PC-3 (cell line): ENCODE measurements around the gene TMEM86B. TPM values are rescaled to one million over a fixed set of nuclear protein-coding genes. Genes with fewer than 3 reads are reported as not detected.

Experiments
- ATAC-seq: fragments of 200-7000 bp; cut with Tn5 transposase; 2 replicates; pipeline ENCODE4 v1.9.1; 2020; ENCODE audit warnings: mild to moderate bottlenecking, moderate library complexity
- Bru-seq: library from RNA; stranded (reverse); fragments of 400-500 nt; gene quantifications from one replicate; lab custom pipeline; 2021; lab: Mats Ljungman, UMichigan
- BruChase-seq, 2 experiments: library from RNA; stranded (reverse); fragments of 400-500 nt; gene quantifications; one replicate each; lab custom pipeline; 2021; lab: Mats Ljungman, UMichigan
- BruUV-seq: library from RNA; stranded (reverse); fragments of 400-500 nt; replicated peaks from 2 replicates; lab custom pipeline; 2021; lab: Mats Ljungman, UMichigan
- CTCF ChIA-PET: fragments of 300-600 bp; sonication (Branson Sonifier 250); formaldehyde crosslinking; loops from one replicate; lab custom pipeline; 2022; ENCODE audit warnings: antibody characterized with exemption; lab: Charles Lee
- POLR2A ChIA-PET: fragments of 300-600 bp; sonication (Branson Sonifier 250); formaldehyde crosslinking; loops from one replicate; lab custom pipeline; 2022; ENCODE audit warnings: antibody characterized with exemption; ENCODE audit not compliant: unreplicated experiment; lab: Charles Lee
- DNase-seq: peaks from one replicate; pipeline ENCODE4 v3.0.0-alpha.2; 2015
- H2AFZ ChIP-seq: fragments of 300-600 bp; sonication (generic); 2 replicates; pipeline ENCODE4 v1.6.0; 2016; ENCODE audit warnings: antibody characterized with exemption, low read length
- H3F3A ChIP-seq: fragments of 300-600 bp; sonication (generic); one replicate; pipeline ENCODE4 v1.6.0; 2017; ENCODE audit warnings: antibody characterized with exemption, low read length, control low read depth, mild to moderate bottlenecking; ENCODE audit not compliant: unreplicated experiment
- H3K27ac ChIP-seq: fragments of 300-600 bp; sonication (generic); 2 replicates; pipeline ENCODE4 v1.5.1; 2016; ENCODE audit warnings: mild to moderate bottlenecking, low read length
- H3K27me3 ChIP-seq: fragments of 300-600 bp; sonication (generic); 2 replicates; pipeline ENCODE4 v1.6.1; 2016; ENCODE audit warnings: low read length, mixed read lengths
- H3K36me3 ChIP-seq: fragments of 300-600 bp; sonication (generic); 2 replicates; pipeline ENCODE4 v1.6.1; 2016; ENCODE audit warnings: low read depth, mixed run types, low read length, mixed read lengths
- H3K4me1 ChIP-seq: fragments of 300-600 bp; sonication (generic); 2 replicates; pipeline ENCODE4 v1.5.1; 2016; ENCODE audit warnings: low read length; ENCODE audit not compliant: insufficient read depth
- H3K4me2 ChIP-seq: fragments of 300-600 bp; sonication (generic); 2 replicates; pipeline ENCODE4 v1.6.0; 2016; ENCODE audit warnings: low read length
- H3K4me3 ChIP-seq: fragments of 300-600 bp; sonication (generic); 2 replicates; pipeline ENCODE4 v1.5.1; 2016; ENCODE audit warnings: mild to moderate bottlenecking, low read length, mixed read lengths
- H3K79me2 ChIP-seq: fragments of 300-600 bp; sonication (generic); 2 replicates; pipeline ENCODE4 v1.6.1; 2017; ENCODE audit warnings: low read length, mixed read lengths
- H3K9ac ChIP-seq: fragments of 300-600 bp; sonication (generic); 2 replicates; pipeline ENCODE4 v1.6.0; 2016; ENCODE audit warnings: mild to moderate bottlenecking, low read length
- H3K9me2 ChIP-seq: fragments of 300-600 bp; sonication (generic); replicated peaks from 2 replicates; pipeline ENCODE4 v1.6.1; 2016; ENCODE audit warnings: mixed run types, low read length, mixed read lengths
- H3K9me3 ChIP-seq: fragments of 300-600 bp; sonication (generic); 2 replicates; pipeline ENCODE4 v1.6.1; 2016; ENCODE audit warnings: low read length, mixed read lengths
- H4K20me1 ChIP-seq: fragments of 300-600 bp; sonication (generic); 2 replicates; pipeline ENCODE4 v1.6.1; 2016; ENCODE audit warnings: low read length, mixed read lengths
- EZH2 ChIP-seq: fragments of 300-600 bp; sonication (generic); IDR thresholded peaks from one replicate; pipeline ENCODE4 v1.6.1; 2017; ENCODE audit warnings: antibody characterized with exemption, mild to moderate bottlenecking, low read length; ENCODE audit not compliant: unreplicated experiment
- EZH2phosphoT487 ChIP-seq: fragments of 300-600 bp; sonication (generic); IDR thresholded peaks from 2 replicates; pipeline ENCODE4 v1.6.1; 2018; ENCODE audit warnings: mild to moderate bottlenecking, antibody characterized with exemption, low read length, borderline replicate concordance
- intact Hi-C: fragments of 100-400 bp; cut with micrococcal nuclease; formaldehyde crosslinking; loops from 2 replicates; pipeline ENCODE4 v1.9.0; 2023
- long read RNA-seq: library from polyadenylated mRNA; unstranded; transcript quantifications from one replicate; pipeline ENCODE4 v2.0.0, GENCODE V29; 2021; ENCODE audit not compliant: unreplicated experiment
- total RNA-seq: library from RNA; depleted of rRNA; stranded (reverse); fragments of >200 nt; gene quantifications from 2 replicates; pipeline ENCODE4 v1.2.3, GENCODE V29; 2014; rRNA removed
- TF ChIP-seq, protein P1 (sequence below): fragments of 300-600 bp; sonication (generic); conservative IDR thresholded peaks from 2 replicates; pipeline ENCODE4 v1.5.1; 2017; ENCODE audit warnings: antibody characterized with exemption, low read depth, mild to moderate bottlenecking, low read length

Gene TMEM86B, protein sequence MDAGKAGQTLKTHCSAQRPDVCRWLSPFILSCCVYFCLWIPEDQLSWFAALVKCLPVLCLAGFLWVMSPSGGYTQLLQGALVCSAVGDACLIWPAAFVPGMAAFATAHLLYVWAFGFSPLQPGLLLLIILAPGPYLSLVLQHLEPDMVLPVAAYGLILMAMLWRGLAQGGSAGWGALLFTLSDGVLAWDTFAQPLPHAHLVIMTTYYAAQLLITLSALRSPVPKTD
- total RNA-seq (11.1 and 11.8 TPM in 2 replicates), Bru-seq, nascent RNA (percentile 76 among the genes with signal in this experiment), BruChase-seq, experiment 1, labeled RNA remaining after a 6-hour chase (percentile 96 among the genes with signal in this experiment), BruChase-seq, experiment 2, labeled RNA remaining after a 2-hour chase (percentile 93 among the genes with signal in this experiment)
- long read RNA-seq, transcript TMEM86B-203 (2 exons, 1,508 nt): major isoform, 15 of 23 reads
- long read RNA-seq, transcript TMEM86B-201 (3 exons, 1,637 nt): minor isoform, 8 of 23 reads
- long read RNA-seq, partial matches to known transcripts: 0 of 23 reads
- long read RNA-seq, other reads (novel, unspliced or antisense): 0 of 23 reads

GRCh38 chr19:55228403-55229031 lies at the start of gene TMEM86B:
Gene TMEM86B, minus strand, starts transcription at chr19:55228763. Its CDS starts 22 bp downstream, at chr19:55228741.
- TF ChIP-seq, protein P1, sequence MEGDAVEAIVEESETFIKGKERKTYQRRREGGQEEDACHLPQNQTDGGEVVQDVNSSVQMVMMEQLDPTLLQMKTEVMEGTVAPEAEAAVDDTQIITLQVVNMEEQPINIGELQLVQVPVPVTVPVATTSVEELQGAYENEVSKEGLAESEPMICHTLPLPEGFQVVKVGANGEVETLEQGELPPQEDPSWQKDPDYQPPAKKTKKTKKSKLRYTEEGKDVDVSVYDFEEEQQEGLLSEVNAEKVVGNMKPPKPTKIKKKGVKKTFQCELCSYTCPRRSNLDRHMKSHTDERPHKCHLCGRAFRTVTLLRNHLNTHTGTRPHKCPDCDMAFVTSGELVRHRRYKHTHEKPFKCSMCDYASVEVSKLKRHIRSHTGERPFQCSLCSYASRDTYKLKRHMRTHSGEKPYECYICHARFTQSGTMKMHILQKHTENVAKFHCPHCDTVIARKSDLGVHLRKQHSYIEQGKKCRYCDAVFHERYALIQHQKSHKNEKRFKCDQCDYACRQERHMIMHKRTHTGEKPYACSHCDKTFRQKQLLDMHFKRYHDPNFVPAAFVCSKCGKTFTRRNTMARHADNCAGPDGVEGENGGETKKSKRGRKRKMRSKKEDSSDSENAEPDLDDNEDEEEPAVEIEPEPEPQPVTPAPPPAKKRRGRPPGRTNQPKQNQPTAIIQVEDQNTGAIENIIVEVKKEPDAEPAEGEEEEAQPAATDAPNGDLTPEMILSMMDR: no peak
- TF ChIP-seq EZH2 (no peak), EZH2phosphoT487 (no peak)
- DNase-seq (no peak), ATAC-seq (no peak)
- no peak within 1 kb of the TSS for H3K9ac ChIP-seq
- no peaks in the 10 kb centered on the region for H3K27me3 ChIP-seq
- intact Hi-C loops: no loop called here
- no peaks in the 10 kb centered on the region for H3K9me2 ChIP-seq
- H3K36me3 ChIP-seq: peaks cover 35% of the 10 kb centered on the region
- ChIA-PET CTCF (no interaction called here), POLR2A (no interaction called here)
- H3K4me2 ChIP-seq: no peak within 1 kb of the TSS
- H3K27ac ChIP-seq: no peak within 1 kb of the TSS
- no peak within 1 kb of the TSS for H3K4me3 ChIP-seq
- H2AFZ ChIP-seq: no peak within 1 kb of the TSS
- H3K4me1 ChIP-seq: no peaks in the 10 kb centered on the region
- H3K9me3 ChIP-seq: no peaks in the 10 kb centered on the region
- H4K20me1 ChIP-seq: 0 out of 2 replicates have a peak, but pooled peaks cover 8% of the 10 kb centered on the region
- H3F3A ChIP-seq: no peaks in the 10 kb centered on the region
- BruUV-seq: no TSS peak
- H3K79me2 ChIP-seq: no peaks in the 10 kb centered on the region

- H3K9me3 ChIP-seq: no peaks in the 10 kb centered on the region
- POLR2A ChIA-PET: interaction anchor here (0.6 kb wide), 1 partner anchor 105 kb away, joined by 3 read pairs; no protein-coding TSS in a partner anchor
- no peak overlapping the region for H2AFZ ChIP-seq
- peaks cover 16% of the 10 kb centered on the region for H3K79me2 ChIP-seq
- no peak for ATAC-seq
- no peak for DNase-seq
- no peak overlapping the region for H3K4me3 ChIP-seq
- H3K27me3 ChIP-seq: no peaks in the 10 kb centered on the region
- H3K9ac ChIP-seq: no peak overlapping the region
- no peaks in the 10 kb centered on the region for H4K20me1 ChIP-seq
- intact Hi-C loops: no loop called here
- H3K4me1 ChIP-seq: peaks cover 10% of the 10 kb centered on the region; the same call in 1 of the 2 replicates
- H3K36me3 ChIP-seq: peaks cover 22% of the 10 kb centered on the region
- no peaks in the 10 kb centered on the region for H3K9me2 ChIP-seq
- no peak overlapping the region for H3K27ac ChIP-seq
- TF ChIP-seq, protein P1: no peak
- H3K4me2 ChIP-seq: no peak overlapping the region
- CTCF ChIA-PET: no interaction called here
- BruUV-seq: no TSS peak
- peaks cover 7% of the 10 kb centered on the region for H3F3A ChIP-seq
Measured at GRCh38 chr19:55277494-55277893, 48.9 kb upstream of the TMEM86B start.
